Measurements from ENCODE around the gene FNDC3B.

FNDC3B gene

GRCh38 chr3:172383306-172383796 lies 344.0 kb downstream of the FNDC3B start:
- DNase-seq: no peak

GRCh38 chr3:172384836-172385235 lies 345.5 kb downstream of the FNDC3B start:
- DNase-seq: no peak

- DNase-seq: no peak
Measured at GRCh38 chr3:172387728-172388127, 348.4 kb downstream of the FNDC3B start.

DNA sequence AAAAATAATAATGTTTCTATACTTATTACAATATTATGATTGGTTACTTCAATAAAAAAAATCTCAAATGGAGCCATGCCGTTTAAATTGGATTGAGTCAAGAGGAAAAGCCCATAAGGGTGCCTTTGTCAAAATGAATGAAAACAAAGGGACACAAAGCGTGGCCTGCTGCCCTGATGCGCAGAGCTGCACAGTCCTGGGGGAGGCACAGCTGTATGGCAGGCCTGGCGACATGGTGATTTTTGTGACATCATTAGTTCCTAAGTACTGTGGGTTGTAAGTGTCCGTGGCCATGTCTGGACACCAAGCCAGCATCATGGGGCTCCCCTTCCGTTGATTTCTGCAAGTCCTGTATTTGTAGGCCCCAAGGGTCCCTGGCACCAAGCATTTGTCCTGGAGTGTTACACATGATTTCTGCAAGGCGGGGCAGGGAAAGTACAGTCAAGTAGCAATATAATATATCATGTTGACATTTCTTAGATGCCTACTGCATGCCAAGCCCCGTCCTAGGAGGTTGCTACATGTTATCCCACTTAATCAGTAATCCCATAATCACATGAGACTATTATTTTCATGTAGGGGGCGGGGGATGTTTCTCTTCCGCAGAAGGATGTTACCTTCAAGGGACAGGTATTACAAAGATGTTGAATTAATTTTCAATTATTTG lies 349.2 kb downstream of the FNDC3B start:
- no peak for DNase-seq

DNA sequence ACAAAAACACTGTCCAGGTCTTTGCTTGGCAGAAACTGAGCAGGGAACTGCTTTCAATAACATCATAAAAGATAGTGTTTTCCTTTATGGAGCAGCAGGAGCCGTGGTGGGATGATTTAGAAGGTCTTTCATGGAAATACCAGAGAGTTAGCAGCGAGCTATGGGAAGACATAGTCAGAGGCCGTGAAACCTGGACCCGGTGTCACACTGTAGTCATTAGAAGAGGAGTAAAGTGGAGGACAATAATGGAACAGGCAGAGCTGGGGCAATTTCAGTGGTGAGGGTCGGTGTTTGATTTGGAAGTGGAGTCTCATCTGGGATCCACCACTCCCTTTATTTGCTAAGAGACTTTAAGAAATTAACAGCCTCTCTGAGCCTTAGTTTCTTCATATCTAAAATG lies 351.4 kb downstream of the FNDC3B start:
- no peak for DNase-seq

DNA sequence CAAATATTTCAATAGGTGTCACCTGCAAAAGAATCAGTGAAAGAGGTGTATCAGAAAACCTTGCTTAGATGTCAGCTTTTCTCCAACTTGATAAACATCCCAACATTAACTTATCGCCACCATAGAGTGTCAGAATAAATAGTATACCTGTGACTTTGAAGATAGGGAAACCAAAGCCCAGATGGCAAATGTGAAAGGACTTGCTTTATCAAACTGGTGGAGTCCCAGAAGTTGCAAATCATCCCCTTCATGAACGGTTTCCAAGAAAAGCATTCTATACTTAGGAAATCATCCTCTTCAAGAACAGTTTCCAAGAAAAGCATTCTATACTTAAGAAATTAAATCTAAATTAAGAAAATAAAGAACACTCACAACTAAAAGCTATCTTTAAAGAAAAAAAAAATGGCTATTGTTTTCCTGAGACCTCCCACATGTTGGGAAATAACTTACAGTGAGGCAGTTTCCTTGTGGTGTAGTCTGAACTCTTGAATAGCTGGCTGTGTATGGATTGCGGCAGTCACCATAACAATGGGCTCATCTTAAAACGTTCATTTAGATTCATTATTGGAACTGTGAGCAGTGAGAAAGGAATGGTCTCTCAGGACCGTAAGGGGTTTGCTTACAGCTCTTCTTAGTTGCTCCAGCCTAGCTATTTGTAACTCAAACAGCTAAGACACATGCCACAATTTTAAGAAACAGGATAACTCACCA lies 352.4 kb downstream of the FNDC3B start:
- DNase-seq: no peak

DNA sequence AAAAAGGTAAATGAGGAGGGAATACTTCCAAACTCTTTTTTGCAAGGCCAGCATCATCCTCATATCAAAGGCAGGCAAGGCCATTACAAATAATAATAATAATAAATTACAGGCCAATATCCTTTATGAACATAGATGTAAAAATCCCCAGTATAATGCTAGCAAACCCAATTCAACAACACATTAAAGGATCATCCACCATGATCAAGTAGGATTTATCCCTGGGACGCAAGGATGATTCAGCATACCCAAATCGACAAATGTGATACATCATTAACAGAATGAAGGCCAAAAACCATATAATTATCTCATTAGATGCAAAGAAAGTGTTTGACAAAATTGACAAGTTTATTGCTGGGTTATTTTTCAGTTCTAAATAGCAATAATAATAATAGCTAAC lies 355.3 kb downstream of the FNDC3B start:
- DNase-seq: no peak

GRCh38 chr3:172396400-172396799 lies 357.0 kb downstream of the FNDC3B start:
- DNase-seq: no peak

GRCh38 chr3:172397716-172398405 lies 358.5 kb downstream of the FNDC3B start:
- DNase-seq: no peak

DNA sequence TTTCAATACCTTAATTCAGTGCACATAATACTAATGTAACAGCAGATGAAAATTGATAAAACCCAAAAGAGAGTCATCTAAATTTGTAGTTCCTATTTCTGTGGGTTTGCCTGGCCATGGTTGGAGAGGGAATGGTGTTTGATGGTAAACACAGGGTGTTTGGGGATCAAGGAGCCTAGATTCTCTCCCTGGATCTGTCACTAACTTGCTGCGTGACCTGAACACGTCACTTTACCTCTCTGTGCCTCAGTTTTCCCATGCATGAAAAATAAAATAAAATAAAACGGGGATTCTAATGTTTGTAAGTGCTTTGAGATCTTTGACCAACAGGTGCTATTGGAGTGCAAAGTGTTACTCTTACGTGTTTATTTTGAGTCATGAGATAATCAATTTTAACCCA lies 359.1 kb downstream of the FNDC3B start:
- DNase-seq: no peak

DNA sequence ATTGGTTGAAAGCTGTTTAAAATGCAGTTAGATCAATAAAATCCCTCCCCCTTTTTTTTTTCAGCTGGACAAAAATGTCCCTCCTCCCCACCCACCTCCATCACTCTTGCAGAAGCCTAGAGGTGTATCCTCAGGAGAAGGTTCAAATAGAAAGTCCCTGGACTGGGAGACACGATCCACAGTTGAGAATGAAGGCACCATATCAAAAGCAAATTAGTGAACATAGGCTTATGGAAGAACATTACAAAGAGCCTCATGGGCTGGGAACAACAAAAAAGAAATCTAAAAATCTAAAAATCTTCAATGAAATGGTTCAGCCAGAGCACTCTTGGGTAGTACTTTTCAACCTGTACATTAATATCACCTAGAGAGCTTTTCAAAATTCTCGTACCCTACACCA lies 362.7 kb downstream of the FNDC3B start:
- DNase-seq: no peak

DNA sequence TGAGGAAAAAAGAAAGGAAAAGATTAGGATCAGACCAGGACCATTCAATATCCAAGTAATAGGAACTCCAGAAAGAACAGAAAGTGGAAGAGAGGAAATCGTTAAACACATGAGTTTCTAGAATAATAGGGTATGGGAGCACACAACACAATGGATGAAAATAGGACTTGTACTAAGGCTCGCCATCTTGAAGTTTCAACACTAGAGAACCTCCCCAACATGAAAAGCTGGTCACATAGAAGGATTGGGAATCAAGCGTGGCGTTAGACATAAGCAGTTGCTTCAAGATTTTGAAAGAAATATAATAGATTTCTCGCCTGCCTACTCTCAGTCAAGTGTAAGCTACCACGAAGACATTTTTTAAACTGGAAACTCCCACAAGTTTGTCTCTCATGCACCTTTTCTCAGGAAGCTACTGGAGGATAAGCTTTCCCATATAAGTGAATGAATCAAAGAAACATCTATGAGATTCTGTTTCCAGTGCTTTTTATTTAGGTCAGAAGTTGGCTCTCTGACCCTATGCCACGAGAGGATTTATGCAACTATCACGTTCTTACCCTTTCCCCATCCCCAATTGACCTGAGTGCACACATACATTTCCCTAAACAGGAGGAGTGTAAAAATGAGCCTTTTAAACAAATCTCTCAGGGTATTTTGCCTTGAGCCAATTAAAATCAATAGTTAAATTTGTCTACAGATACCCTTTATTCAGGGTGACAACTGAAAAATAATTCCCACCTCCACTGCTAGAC lies 363.7 kb downstream of the FNDC3B start:
- no peak for DNase-seq

GRCh38 chr3:172404237-172404962 lies 365.0 kb downstream of the FNDC3B start:
- no peak for DNase-seq

- DNase-seq: no peak
Measured at GRCh38 chr3:172405914-172406313, 366.5 kb downstream of the FNDC3B start.

GRCh38 chr3:172407872-172408271 lies 368.5 kb downstream of the FNDC3B start:
- no peak for DNase-seq

DNA sequence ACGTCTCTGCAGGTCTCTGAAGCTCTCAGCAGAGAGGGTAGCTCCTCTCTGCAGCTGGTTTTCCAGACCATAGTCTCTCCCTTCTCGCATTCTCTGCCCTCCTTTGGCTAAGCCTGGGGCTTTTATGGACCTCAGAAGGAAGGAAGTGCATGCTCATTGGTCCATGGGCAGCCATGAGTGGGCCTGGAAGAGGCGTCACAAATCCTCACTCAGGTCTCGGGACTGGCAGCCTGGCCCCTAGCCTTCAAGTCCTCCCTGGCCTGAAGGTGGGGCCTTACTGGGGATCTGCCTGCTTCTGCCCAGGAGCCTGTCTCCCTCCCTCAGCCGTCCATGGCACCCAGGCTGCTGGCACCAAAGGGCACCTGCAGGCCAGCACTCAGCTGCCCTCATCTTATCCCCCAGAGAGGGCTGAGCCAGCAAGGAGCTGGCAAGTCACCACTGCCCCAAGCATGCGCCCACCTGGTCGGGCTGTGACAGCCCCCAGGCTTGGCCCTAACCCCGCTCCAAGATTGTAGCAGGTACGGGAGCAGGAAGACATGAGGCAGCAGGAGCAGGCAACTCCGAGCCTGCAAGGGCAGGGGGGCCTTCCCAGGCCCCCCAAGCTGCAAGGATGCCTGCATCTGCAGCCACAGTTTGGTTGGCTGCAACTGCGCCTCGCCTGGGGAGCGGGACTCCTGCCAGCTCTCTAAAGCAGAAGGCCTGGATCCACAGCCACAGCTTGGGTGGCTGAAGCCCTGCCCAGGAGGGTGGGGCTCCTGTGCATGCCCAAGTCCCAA lies 371.5 kb downstream of the FNDC3B start:
- no peak for DNase-seq

GRCh38 chr3:172411478-172411947 lies 372.1 kb downstream of the FNDC3B start:
- DNase-seq: no peak

DNA sequence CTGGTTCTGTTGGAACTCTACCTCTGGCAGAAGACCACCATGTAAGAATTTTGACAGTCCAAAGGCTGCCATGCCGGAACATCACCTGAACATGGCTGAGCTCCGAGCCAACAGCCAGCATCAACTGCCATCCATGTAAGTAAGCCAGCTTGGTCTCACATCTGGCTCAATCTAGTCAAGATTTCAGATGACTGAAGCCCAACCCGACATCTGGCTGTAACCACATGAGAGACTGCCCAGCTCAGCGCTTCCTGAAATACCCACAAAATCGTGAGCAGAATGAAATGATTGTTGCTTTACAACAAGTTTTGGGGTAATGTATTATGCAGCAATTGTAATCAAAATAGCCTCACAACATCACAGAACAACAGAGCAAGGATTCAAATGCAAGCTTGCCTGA lies 375.9 kb downstream of the FNDC3B start:
- no peak for DNase-seq

GRCh38 chr3:172437713-172438112 lies 398.3 kb downstream of the FNDC3B start:
- DNase-seq: no peak

GRCh38 chr3:172438186-172438585 lies 398.8 kb downstream of the FNDC3B start:
- no peak for DNase-seq

- no peak for DNase-seq
Measured at GRCh38 chr3:172441581-172441980, 402.2 kb downstream of the FNDC3B start.

GRCh38 chr3:172442606-172443005 lies 403.2 kb downstream of the FNDC3B start:
- DNase-seq: no peak
